G401 (cell line): ENCODE results near the gene VSIG8. TPM values are rescaled to one million over a fixed set of nuclear protein-coding genes. Genes with fewer than 3 reads are reported as not detected.

Source experiments
- DNase-seq: peaks from one replicate; pipeline ENCODE4 v3.0.0-alpha.2; 2015; ENCODE audit warnings: low spot score
- in situ Hi-C: cut with HindIII; loops from 2 replicates; pipeline ENCODE4 v1.10.0; 2016; ENCODE audit warnings: low sequenced_read_pairs, mixed read lengths
- total RNA-seq: library from RNA; depleted of rRNA; stranded (reverse); fragments of >200 nt; shearing (Covaris generic); gene quantifications from 2 replicates; pipeline ENCODE4 v1.2.3, GENCODE V29; 2014

VSIG8 gene
- total RNA-seq, 1 experiment from 2014 or later: not detected

GRCh38 chr1:159889202-159889601 is 26.7 kb upstream of the VSIG8 start:
- in situ Hi-C loops: no loop called here
- DNase-seq: no peak

- DNase-seq: peak; percentile 79
- in situ Hi-C loops: no loop called here
Measured at GRCh38 chr1:159884296-159884695, 21.8 kb upstream of the VSIG8 start.

DNA sequence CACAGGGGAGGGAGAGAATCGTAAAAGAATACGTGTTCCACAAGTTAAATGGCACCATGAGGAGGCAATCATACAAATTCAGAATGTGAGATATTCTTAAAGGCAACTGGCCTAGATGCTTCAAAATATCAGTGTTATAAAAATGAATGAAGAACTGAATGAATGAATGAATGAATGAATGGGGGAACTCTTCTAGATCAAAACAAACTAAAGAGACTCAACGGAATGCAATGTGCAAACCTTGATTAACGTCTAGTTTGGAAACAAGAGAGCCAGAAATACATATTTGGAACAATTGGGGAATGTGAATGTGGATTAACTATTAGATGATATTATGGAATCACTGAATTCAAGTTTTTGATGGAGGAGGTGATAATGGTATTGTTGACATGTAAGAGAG is 20.7 kb upstream of the VSIG8 start:
- in situ Hi-C loops: no loop called here
- DNase-seq: no peak

DNA sequence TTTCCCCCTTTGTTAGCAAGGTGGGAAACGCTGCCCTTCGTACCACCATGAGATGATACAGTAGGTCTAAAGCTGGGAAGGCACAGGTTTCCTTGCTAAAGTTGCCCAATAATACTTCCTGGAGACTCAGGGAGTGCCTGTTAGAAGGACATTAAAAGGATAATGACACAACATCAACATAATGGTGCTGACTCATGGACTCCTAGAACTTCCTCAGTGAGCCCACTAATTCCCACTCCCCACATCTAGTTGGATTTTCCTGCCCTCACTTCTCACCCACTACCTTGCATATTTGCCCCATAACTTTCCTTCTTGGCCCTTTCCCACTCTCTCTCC is 20.0 kb upstream of the VSIG8 start:
- DNase-seq: no peak
- in situ Hi-C loops: no loop called here

DNA sequence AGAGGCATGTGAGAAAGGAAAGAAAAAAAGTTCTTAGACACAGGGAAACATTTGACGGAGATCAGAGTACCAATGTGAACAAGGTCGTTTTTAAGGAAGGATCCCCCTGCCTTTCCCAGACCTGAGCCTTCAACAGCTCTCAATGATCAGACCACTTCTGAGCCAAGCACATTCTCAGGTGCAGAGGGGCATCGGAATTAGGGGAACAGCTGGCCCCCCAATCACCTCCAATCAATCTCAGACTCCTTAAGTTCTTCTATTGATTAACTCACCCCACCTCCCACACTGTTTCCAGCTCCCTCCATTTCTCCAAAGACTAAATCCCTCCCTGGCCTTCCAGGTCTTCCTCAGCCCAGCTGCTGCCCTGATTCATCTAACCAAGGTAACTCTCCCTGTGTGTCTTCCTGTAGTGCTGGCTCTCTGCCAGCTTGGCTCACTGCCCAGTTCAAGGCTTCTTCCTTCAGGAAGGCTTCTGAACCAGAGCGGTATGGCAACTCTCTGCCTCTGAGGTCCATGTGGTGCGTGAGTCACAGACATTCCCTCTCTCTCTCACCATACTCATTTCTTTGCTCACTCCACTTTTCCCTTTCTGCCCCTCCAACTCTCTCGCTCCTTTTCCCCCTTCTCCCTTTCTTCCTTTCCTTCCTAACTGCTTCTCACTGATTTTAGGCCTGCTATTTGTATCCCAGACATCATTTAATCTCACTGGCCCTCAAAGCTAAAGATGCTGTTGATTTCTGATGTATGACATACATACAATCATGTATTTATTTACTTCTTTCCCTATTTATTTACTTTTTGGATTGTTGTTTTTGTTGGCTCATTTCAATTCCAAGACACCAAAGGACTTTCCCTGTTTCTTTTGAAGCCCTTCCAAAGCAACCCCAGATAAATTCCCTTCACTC is 19.4 kb upstream of the VSIG8 start:
- in situ Hi-C loops: no loop called here

GRCh38 chr1:159880430-159880829 is 18.0 kb upstream of the VSIG8 start:
- DNase-seq: no peak
- in situ Hi-C loops: no loop called here

More for the DNA sequence above, 19.4 kb upstream of the VSIG8 start:
- peak; percentile 74 for DNase-seq

DNA sequence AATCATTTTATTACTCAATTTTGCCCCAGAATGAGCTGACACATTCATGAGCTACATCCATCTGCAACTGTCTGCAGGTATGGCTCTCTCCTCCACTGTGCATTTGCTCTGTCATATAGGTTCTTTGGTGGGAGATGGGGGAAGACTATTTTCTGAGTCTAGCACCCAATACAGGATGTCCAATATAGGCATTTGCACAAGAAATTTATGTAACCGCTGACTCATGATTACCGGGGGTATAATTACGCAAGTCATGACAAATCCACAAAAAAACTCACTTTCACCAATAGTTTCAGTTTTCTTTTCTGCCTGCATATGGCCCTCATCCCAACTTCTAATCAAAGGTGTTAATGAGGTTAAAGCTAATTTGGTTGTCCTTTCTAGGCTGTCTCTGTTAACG is 17.5 kb upstream of the VSIG8 start:
- in situ Hi-C loops: no loop called here
- DNase-seq: no peak

GRCh38 chr1:159879136-159879535 is 16.7 kb upstream of the VSIG8 start:
- in situ Hi-C loops: no loop called here

GRCh38 chr1:159877695-159878444 is 15.4 kb upstream of the VSIG8 start:
- in situ Hi-C loops: no loop called here
- DNase-seq: peak; percentile 34

More at GRCh38 chr1:159879136-159879535, 16.7 kb upstream of the VSIG8 start:
- DNase-seq: no peak

DNA sequence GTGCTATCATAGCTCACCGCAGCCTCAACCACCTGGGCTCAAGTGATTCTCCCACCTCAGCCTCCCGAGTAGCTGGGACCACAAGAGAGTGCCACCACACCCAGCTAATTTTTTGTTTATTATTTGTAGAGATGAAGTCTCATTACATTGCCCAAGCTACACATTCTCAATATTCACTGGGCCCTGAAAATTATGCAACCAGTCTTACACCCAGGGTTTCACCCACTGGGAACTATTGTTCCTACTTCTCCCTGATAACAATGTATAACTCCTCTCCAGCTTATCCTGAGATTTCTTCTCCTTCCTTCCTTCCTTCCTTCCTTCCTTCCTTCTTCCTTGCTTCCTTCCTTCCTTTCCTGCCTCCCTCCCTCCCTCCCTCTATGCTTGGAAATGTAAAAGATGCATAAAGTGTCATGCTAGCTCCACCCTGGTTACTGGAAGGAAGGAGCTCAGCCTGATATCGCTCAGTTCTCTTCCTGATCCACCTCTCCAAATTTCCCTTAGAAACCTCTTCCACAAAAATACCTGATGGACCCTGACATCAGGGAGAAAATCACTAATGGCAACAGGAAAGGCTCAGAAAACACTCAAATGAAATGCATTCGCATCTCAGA is 11.2 kb upstream of the VSIG8 start:
- in situ Hi-C loops: no loop called here
- no peak for DNase-seq

GRCh38 chr1:159872891-159873290 is 10.4 kb upstream of the VSIG8 start:
- in situ Hi-C loops: no loop called here

DNA sequence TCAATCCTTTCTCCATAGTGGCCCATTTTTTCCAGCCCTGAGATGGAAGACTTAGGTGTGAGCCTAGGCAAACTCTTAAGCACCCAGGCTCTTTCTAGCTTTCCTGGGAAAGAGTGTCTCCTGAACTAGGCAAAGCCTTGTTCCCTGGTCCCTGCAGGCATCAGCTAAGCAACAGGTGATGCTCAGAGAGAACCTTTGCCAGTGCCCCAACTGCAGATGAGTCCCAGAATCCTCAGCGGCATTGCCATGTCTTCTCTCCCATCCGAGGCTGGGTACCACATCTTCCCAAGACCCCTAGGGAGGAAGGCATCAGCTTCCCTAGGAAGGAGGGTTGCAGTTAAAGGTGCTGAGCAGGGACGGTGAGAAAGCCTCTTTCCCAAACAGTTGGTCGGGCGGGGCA is 8.2 kb upstream of the VSIG8 start:
- no peak for DNase-seq
- in situ Hi-C loops: no loop called here

More at GRCh38 chr1:159872891-159873290, 10.4 kb upstream of the VSIG8 start:
- DNase-seq: peak; percentile 87

DNA sequence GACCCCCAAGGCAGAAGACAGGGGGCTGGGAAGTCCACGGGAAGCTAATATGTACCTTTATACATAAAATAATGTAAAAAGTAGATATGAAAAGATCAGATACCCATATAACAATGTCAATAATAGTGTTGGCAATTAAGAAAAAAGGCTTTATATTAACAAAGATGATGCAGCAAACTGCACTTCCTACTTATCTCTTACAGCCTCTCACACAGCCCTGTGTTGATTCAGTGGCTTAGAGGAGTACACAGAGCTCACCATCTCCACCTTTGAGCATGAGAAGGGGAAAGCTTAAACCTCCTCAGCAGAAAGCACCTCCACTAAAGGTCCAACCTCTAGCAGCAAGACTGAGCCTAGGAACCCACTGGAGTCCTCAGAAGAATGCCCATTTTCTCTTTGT is 7.2 kb upstream of the VSIG8 start:
- DNase-seq: no peak
- in situ Hi-C loops: no loop called here

- no peak for DNase-seq
- in situ Hi-C loops: no loop called here
Measured at GRCh38 chr1:159869173-159869572, 6.7 kb upstream of the VSIG8 start.

DNA sequence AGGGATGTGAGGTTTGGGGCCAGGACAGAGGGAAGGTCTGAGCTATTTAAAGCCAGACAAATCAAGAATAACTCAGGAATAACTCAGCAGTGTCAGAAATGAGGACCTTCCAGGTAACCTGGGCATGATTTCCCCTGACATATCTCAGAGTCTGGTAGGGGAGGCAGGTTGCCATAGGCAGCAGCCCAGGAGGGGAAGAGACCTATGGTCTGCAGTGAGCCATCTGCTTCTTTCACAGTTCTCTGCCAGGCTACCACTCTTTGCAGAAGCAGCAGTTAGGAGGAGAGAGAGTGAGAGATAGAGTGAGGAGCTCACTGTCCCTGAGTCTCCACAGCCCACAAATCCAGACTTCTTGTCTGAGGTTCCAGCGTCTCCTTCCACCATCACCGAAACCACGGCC is 6.3 kb upstream of the VSIG8 start:
- in situ Hi-C loops: no loop called here
- peak; percentile 87 for DNase-seq

DNA sequence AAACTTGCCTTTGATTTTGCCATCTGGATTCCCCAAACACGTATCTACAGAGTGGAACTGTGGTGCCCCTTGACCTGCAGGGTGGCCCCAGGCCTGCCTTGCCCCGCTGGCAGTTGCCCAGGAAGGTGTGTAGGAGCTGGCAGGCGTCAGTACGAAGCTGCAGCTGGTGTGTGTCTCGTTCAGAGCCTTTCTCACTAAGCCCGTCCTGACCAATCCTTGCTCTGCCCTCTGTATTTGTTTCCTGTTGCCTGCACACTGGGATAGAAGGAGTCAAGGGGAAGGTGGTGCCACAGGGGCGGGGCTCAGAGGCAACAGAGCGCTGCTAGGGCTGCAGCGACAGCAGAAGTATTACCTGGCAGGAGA is 5.2 kb upstream of the VSIG8 start:
- in situ Hi-C loops: no loop called here
- DNase-seq: peak; percentile 34

- in situ Hi-C loops: no loop called here
- no peak for DNase-seq
Measured at GRCh38 chr1:159866905-159867663, 4.6 kb upstream of the VSIG8 start.

- DNase-seq: no peak
- in situ Hi-C loops: no loop called here
Measured at GRCh38 chr1:159866066-159866465, 3.6 kb upstream of the VSIG8 start.

DNA sequence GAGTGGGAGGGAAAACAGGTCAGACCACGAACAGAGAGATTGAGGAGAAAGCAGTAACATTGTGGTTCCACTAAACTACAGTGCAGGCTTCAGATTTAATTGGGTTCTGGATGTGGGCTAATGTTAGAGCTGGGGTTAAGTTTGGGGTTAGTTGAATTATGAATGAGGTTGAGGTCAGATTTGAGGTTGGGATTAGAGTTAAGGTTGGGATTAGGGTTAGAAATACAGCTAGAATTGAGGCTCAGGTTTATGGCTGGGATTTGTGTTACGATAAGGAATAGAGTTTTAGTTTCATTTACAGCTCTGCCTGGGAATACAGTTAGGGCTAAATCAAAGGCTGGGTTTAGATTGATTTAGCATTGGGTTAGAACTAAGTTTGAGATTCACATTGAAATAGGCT is 1.8 kb upstream of the VSIG8 start:
- no peak for DNase-seq
- in situ Hi-C loops: no loop called here
